Measurements from ENCODE around the gene LCE4A.
"Not testable (repeated sequence)": the region's sequence is repeated elsewhere in the genome, so short reads cannot be mapped to it uniquely, and the experiment has no call there.

LCE4A gene

DNA sequence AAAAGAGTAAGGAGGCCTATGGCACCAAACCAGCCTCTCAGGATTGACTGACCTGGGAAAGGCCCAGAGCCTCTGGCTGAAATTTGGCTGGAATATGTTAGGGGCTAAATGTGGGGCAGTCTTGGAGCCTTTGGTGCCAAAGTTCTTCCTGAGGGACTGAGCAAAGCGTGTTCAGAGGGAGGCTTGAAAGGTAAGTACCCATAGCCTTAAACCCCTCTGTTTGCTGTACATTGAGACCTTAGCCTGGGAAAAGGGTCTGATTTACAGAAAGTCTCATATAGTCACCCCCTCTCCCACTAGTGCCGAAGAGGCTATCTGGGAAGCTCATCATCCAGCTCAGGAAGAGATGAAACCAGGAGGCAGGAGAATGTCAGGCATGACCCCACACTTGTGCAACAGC, at the start of gene LCE4A:
LCE4A (plus strand) TSS at position 301 of the 400 bp plus-strand sequence. CDS start 916 bp downstream, outside the sequence.
- DNase-seq: no peak

DNA sequence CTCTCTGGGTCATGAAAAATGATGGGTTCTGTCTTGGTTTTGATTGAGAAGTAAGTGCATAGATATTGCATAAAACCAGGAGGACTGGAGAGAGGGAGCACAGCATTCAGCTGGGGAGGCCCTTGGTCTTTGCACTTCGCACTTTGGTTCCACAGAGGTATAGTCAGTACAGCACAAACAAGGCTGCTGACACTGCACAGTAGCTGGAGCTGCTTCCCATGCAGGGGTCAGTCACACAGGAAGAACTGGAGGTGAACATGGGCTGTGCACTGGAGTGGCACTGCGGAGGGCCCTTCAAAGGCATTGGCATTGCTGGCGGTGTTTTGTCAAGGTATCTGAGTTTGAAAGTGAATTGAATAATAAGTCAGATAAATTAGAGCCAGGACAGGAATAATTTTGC, 49.3 kb upstream of the LCE4A start:
- DNase-seq: no peak

DNA sequence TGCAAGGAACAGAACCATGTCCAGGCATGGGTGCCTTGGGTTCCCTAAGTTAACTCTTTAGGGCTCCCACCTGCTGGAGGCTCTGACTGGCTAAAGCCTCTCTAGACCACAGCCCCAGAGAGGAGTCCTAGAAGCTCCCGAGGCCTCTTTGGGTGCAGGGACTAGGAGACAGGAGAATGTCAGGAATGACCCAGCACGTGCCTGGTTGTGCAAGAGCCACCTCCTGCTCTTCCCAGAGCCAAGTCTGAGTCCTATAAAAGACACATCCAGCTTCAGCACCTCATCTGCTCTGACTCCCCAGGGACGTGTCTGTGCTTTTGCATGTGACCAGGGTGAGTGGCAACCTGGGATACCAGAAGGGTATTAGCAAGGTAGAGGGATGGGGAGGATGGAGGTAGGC, 44.9 kb upstream of the LCE4A start, which contains the start of gene LCE2D:
LCE2D (plus strand) TSS at position 283 of the 400 bp plus-strand sequence. CDS start 726 bp downstream, outside the sequence.
- no peak for DNase-seq

DNA sequence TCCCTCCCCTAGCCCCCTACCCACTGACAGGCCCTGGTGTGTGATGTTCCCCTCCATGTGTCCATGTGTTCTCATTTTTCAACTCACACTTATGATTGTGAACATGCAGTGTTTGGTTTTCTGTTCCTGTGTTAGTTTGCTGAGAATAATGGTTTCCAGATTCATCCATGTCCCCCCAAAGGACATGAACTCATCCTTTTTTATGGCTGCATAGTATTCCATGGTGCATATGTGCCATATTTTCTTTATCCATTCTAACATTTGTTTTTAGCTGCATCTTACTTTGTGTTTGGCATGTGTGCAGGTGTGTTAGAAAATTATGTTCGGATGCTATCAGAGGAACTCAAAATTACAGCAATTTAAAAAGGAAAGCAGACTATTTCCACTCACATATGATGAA, 41.8 kb upstream of the LCE4A start:
- not testable (repeated sequence) for DNase-seq

GRCh38 chr1:152667648-152668047, 40.3 kb upstream of the LCE4A start:
- no peak for DNase-seq

DNA sequence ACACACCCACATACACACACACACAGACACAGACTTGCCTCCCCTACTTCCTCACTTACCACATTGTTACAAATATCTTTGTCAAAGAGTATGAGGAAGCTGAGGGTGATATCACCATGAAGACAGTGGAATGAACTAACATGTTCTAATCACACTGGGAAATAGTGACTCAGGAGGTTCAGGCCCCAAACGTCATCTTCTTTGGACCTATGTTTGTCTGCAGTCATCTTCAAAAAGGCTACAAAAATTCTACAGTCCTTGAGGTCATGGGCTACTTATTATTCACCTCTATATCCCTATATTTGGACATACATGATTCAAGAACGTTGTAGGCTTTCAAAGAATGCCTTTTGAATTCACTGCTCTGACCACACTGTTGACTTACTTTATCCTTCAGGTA, 34.9 kb upstream of the LCE4A start:
- no peak for DNase-seq

DNA sequence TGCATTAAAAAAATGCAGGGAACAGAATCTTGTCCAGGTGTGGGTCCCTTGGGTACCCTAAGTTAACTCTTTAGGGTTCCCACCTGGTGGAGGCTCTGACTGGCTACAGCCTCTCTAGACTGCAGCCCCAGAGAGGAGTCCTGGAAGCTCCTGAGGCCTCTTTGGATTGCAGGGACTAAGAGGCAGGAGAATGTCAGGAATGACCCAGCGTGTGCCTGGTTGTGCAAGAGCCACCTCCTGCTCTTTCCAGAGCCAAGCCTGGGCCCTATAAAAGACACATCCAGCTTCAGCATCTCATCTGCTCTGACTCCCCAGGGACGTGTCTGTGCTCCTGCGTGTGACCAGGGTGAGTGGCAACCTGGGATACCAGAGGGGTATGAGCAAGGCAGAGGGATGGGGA, 33.0 kb upstream of the LCE4A start, which contains the start of gene LCE2C:
LCE2C (plus strand) TSS at position 297 of the 400 bp plus-strand sequence. CDS start 737 bp downstream, outside the sequence.
- DNase-seq: not testable (repeated sequence)

- DNase-seq: no peak
These were observed 28.5 kb upstream of the LCE4A start for GRCh38 chr1:152679459-152679858.

GRCh38 chr1:152681616-152682015, 26.3 kb upstream of the LCE4A start:
- DNase-seq: no peak

GRCh38 chr1:152683846-152684245, 24.1 kb upstream of the LCE4A start:
- no peak for DNase-seq

GRCh38 chr1:152685823-152686222, 22.1 kb upstream of the LCE4A start, which contains the start of gene LCE2B:
Gene LCE2B (plus strand): TSS chr1:152686123. CDS start chr1:152686844, 721 bp downstream.
- not testable (repeated sequence) for DNase-seq

GRCh38 chr1:152697701-152698600, 10.0 kb upstream of the LCE4A start, which contains the start of gene LCE2A:
Gene LCE2A (plus strand): TSS chr1:152698345. CDS start chr1:152698902, 557 bp downstream.
- no peak for DNase-seq

GRCh38 chr1:152699746-152700145, 8.2 kb upstream of the LCE4A start:
- DNase-seq: no peak

GRCh38 chr1:152718238-152718637, 10.3 kb downstream of the LCE4A start:
- no peak for DNase-seq

- DNase-seq: no peak
These were observed 17.3 kb downstream of the LCE4A start for GRCh38 chr1:152725261-152725660.

- no peak for DNase-seq
These were observed 21.0 kb downstream of the LCE4A start for GRCh38 chr1:152728986-152729385.

- DNase-seq: no peak
These were observed 27.7 kb downstream of the LCE4A start for GRCh38 chr1:152735648-152736047.

GRCh38 chr1:152737997-152738396, 30.0 kb downstream of the LCE4A start:
- no peak for DNase-seq

GRCh38 chr1:152739841-152740240, 31.9 kb downstream of the LCE4A start:
- no peak for DNase-seq

GRCh38 chr1:152741656-152742055, 33.7 kb downstream of the LCE4A start:
- no peak for DNase-seq

DNA sequence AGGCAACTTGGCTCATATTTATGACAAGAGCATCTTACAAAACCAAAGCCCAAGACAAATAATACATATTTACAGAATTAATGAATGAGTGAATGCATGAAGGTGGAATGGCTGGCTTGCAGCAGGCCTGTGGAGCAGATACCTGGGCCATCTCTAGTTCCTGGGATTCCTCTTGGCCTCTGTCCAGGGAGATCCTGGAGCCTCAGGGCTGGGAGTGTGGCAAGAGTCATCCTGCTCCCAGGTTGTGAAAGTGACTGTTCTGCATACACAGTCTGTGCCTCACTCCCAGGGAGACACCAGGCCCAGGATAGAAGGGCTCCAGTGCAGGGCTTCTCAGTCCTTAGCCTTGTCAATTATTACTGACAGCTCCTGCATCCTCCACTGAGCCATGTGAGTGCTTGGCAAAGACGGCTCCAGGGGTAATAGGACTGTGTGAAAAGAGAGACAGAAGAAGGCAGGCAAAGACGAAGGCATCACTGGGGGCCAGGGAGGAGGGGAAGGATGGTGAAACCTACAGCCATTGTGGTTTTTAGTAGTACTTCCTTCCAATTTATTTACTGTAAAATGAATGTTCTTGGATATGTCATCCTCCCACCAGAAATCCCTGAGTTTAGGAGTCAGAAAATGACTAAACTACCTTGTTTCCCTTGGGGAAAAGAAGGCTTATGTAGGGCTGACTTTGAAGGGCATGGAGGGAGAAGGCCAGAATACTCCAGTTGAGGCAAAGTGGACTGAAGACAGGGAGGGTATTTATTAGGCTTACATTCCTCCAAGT, 35.6 kb downstream of the LCE4A start:
- no peak for DNase-seq

- no peak for DNase-seq
These were observed 37.3 kb downstream of the LCE4A start for GRCh38 chr1:152745289-152745704.

DNA sequence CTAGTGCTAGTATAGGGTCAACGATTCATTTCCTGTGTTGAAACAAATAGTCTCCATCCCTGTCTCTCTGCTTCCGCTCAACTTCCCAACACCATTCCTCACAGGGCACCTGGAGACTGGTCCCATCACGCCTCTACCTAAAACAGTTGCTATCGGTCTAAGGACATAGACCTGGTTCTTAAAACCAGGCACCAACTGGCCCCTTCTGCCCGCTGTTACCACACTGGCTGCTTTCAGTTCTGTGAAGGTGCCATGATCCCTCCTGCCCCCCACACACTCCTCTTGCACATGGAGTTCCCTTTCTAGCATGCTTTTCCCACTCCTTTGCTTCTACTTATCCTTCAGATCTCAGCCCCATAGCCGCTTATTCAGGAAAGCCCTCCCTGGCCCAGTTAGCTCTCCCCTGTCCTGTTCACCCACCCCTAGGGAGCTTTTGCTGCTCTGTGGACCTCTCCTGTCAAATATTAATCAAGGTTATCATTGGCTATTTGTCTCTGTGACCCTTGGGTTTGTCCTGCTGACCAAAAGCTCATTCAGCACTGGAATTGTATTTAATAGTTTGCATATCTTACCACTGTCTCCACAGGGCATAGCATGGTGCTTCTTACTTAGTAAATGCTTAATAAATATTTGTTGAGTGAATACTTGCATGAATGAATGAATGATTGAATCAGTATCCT, 37.9 kb downstream of the LCE4A start:
- DNase-seq: no peak
